Brain microvascular endothelial cell (primary cell): Measurements from ENCODE around the gene CCL23.
"Not testable (repeated sequence)": the region's sequence is repeated elsewhere in the genome, so short reads cannot be mapped to it uniquely, and the experiment has no call there.

Experiments
- DNase-seq: peaks from one replicate; pipeline ENCODE4 v3.0.0-alpha.2; 2020
- H3K27ac ChIP-seq: fragments of 250-450 bp; sonication (Bioruptor Pico); 2 replicates; pipeline ENCODE4 v1.5.1; 2020; ENCODE audit warnings: mild to moderate bottlenecking, moderate library complexity
- H3K27me3 ChIP-seq: fragments of 250-450 bp; sonication (Bioruptor Pico); replicated peaks from 2 replicates; pipeline ENCODE4 v1.5.1; 2020; ENCODE audit warnings: mild to moderate bottlenecking
- H3K36me3 ChIP-seq: fragments of 250-450 bp; sonication (Bioruptor Pico); replicated peaks from 2 replicates; pipeline ENCODE4 v1.5.1; 2020; ENCODE audit warnings: mild to moderate bottlenecking
- H3K4me3 ChIP-seq: 2 replicates; pipeline ENCODE4 v1.5.1; 2011; ENCODE audit warnings: low read depth, mild to moderate bottlenecking, control low read depth, low read length, moderate library complexity
- in situ Hi-C: cut with HindIII; loops from 2 replicates; pipeline ENCODE4 v1.10.0; 2017; ENCODE audit warnings: low sequenced_read_pairs, low pct_ligation_motif_present
- TF ChIP-seq, protein P1 (sequence below): IDR thresholded peaks from 2 replicates; pipeline ENCODE4 v1.5.1; 2011; ENCODE audit warnings: low read depth, mild to moderate bottlenecking, moderate library complexity, low read length, control low read depth, inconsistent platforms; ENCODE audit errors: missing control alignments

The CCL23 gene

DNA sequence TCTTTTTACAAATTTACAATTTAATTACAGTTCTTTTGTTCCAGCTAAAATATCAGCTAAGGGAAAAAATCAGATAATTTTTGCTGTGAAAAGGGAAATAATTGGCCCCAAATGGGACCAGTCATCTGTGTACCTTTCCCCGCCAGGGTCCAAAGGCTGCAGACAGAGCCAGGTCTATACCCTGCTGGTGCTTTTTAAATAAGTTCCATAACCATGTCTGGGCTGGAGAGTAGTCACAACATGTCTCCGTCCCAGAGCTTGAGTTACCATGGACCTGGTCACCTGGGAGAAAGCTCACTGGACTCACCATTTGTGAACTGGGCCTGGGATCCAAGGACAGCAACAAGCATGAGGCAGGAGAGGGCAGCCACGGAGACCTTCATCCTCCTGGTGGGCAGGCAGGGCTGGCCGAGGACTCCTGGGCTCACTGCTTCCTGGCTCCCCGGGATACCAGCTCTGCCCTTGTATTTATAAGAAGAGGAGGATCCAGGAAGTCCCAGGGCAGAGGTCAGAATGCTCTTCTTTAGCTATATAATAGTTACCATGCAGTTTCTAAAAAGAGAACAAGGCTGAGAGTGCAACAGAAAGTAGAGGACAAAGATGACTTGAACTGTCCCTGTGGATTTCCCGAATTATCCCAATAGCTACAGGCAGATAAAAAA lies 16.5 kb downstream of the CCL23 start, which contains the start of gene CCL15:
TSS of gene CCL15 (minus strand) at position 444 of the 662 bp plus-strand sequence. CDS start at position 383, 61 bp downstream.
- in situ Hi-C loops: no loop called here

DNA sequence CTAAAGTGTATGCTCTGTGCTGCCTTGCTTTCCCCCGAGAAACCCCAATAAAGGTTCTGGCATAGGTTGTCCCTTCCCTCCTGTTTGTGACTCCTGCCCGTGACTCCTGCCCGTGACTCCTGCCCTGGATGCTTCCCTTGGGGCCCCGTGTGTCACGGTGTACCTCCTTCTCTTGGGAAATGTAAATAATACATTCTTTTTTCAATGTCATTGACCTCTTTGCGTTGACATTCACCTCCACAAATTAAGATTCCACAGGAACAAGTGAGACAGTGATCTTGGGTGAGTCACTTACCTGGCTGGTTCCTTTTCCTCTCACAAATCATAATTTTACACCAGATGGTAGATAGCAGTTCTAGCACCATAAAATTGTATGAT lies 17.1 kb downstream of the CCL23 start:
- in situ Hi-C loops: no loop called here
- H3K36me3 ChIP-seq: no peaks in the 10 kb centered on the region
- TF ChIP-seq, protein P1, sequence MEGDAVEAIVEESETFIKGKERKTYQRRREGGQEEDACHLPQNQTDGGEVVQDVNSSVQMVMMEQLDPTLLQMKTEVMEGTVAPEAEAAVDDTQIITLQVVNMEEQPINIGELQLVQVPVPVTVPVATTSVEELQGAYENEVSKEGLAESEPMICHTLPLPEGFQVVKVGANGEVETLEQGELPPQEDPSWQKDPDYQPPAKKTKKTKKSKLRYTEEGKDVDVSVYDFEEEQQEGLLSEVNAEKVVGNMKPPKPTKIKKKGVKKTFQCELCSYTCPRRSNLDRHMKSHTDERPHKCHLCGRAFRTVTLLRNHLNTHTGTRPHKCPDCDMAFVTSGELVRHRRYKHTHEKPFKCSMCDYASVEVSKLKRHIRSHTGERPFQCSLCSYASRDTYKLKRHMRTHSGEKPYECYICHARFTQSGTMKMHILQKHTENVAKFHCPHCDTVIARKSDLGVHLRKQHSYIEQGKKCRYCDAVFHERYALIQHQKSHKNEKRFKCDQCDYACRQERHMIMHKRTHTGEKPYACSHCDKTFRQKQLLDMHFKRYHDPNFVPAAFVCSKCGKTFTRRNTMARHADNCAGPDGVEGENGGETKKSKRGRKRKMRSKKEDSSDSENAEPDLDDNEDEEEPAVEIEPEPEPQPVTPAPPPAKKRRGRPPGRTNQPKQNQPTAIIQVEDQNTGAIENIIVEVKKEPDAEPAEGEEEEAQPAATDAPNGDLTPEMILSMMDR: no peak
- H3K27me3 ChIP-seq: no peaks in the 10 kb centered on the region
- DNase-seq: no peak
- no peak overlapping the region for H3K4me3 ChIP-seq
- H3K27ac ChIP-seq: no peak overlapping the region

More for the DNA sequence above, 16.5 kb downstream of the CCL23 start, which contains the start of gene CCL15:
- Histone ChIP-seq H3K27me3 (no peaks in the 10 kb centered on the region), H3K36me3 (no peaks in the 10 kb centered on the region), H3K4me3 (no peak within 1 kb of the TSS), H3K27ac (no peak within 1 kb of the TSS)
- TF ChIP-seq, protein P1: no peak
- no peak for DNase-seq

DNA sequence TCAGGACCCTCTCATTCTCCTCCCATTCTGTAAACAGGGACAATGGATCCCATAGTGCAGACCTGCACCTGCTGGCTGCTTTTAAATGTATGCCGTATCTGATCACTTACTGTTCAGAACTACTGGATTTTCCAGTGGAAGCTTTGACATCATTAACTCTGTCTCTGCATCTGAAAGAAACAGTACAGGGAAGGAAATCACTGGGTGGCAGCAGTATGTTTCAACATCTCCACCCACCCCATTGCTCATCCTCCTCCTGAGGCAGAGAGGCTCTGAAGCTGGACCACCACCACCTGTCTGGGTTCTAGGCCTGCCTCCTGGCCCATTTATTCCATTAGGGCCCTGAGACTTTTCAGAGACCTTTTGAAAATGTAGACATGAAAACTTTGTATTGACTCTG lies 19.0 kb downstream of the CCL23 start:
- TF ChIP-seq, protein P1: no peak
- no peaks in the 10 kb centered on the region for H3K36me3 ChIP-seq
- no peak overlapping the region for H3K4me3 ChIP-seq
- no peak overlapping the region for H3K27ac ChIP-seq
- H3K27me3 ChIP-seq: no peaks in the 10 kb centered on the region
- no peak for DNase-seq
- in situ Hi-C loops: no loop called here

DNA sequence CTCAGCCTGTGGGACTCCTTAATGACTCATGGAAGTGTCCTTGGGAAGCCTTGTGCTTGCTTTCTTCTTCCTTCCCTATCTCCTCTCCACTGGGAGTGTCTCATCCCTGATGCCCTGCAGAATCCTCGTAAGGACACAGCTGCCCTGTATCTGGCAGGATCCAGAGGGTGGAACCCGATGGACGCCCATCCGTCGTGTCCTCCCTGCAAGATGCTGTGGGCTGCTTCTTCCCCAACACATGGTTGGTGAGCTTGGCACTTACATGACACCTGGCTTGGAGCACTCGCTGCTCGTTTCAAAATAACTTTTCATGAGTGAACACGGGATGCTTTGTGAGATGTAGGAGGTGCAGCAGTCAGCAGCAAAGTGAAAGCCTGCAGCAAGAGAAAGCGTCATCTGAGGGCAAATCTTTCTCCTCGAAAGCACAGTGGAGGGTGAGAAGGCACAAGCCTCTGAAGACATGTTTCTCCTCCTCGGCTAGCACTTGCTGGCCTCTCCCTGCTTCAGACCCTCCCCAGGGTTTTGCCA lies 19.7 kb downstream of the CCL23 start:
- TF ChIP-seq, protein P1: no peak
- no peaks in the 10 kb centered on the region for H3K36me3 ChIP-seq
- H3K27me3 ChIP-seq: no peaks in the 10 kb centered on the region
- in situ Hi-C loops: no loop called here
- no peak overlapping the region for H3K4me3 ChIP-seq
- DNase-seq: no peak
- no peak overlapping the region for H3K27ac ChIP-seq

DNA sequence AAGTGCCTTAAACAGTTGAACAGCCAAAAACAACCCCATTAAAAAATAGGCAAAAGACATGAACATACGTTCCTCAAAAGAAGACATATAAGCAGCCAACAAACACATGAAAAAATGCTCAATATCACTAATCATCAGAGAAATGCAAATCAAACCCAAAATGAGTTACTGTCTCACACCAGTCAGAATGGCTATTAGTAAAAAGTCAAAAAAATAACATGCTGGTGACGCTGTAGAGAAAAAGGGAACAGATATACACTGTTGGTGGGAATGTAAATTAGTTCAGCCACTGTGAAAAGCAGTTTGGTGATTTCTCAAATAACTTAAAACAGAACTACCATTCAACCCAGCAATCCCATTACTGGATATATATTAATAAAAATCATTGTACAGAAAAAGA lies 22.4 kb downstream of the CCL23 start:
- H3K4me3 ChIP-seq, H3K27me3 ChIP-seq, H3K27ac ChIP-seq, in situ Hi-C loops, H3K36me3 ChIP-seq, DNase-seq: not testable (repeated sequence)

DNA sequence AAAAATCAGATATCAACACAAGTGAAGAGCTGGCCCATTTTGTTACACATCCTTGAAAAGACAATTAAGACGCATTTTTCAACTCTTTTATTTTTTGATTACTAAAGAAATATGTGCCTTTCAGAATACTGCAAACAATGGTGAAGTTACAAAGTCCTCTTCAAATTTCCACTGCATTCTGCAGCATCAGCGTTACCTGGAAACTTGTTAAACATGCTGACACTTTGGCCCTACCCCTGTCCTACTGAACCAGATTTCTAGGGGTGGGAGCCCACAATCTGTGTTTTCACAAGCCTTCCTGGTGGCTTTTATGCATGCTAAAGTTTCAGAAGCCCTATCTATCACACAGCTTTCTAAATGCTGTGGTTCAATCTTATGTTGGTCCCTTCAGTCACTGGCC lies 26.7 kb downstream of the CCL23 start:
- no peaks in the 10 kb centered on the region for H3K36me3 ChIP-seq
- TF ChIP-seq, protein P1: no peak
- no peak overlapping the region for H3K4me3 ChIP-seq
- H3K27ac ChIP-seq: no peak overlapping the region
- in situ Hi-C loops: no loop called here
- no peak for DNase-seq
- H3K27me3 ChIP-seq: no peaks in the 10 kb centered on the region
